Fibroblast of skin of left quadriceps (primary cell): Measurements from ENCODE around the gene TWIST2.
A peak's percentile ranks its signal among the peaks of the same experiment; 100 is the strongest.

ENCODE experiments used
- DNase-seq, 2 experiments: peaks; one replicate each; pipeline ENCODE4 v3.0.0-alpha.2; 2013; ENCODE audit warnings: low read depth in 2 of 2

The TWIST2 gene

GRCh38 chr2:238938401-238939055 lies 90.6 kb downstream of the TWIST2 start:
- peak; percentile 94 to 95 for DNase-seq

- no peak for DNase-seq
These were observed 91.2 kb downstream of the TWIST2 start for GRCh38 chr2:238939074-238939473.

GRCh38 chr2:238939521-238940403 lies 91.9 kb downstream of the TWIST2 start:
- no peak for DNase-seq

GRCh38 chr2:238940806-238941205 lies 92.9 kb downstream of the TWIST2 start:
- no peak for DNase-seq

- DNase-seq, result no peak
These were observed 93.4 kb downstream of the TWIST2 start for GRCh38 chr2:238941262-238941792.

- DNase-seq, result no peak
These were observed 94.3 kb downstream of the TWIST2 start for GRCh38 chr2:238942080-238942725.

- no peak for DNase-seq
These were observed 94.9 kb downstream of the TWIST2 start for GRCh38 chr2:238942726-238943300.

GRCh38 chr2:238943338-238944067 lies 95.6 kb downstream of the TWIST2 start:
- no peak for DNase-seq

- DNase-seq, result no peak
These were observed 97.7 kb downstream of the TWIST2 start for GRCh38 chr2:238945433-238946150.

GRCh38 chr2:238946318-238947242 lies 98.7 kb downstream of the TWIST2 start:
- DNase-seq, result no peak

- no peak for DNase-seq
These were observed 99.4 kb downstream of the TWIST2 start for GRCh38 chr2:238947243-238947760.

- peak in 1 of 2 experiments; percentile 39 for DNase-seq
These were observed 100.2 kb downstream of the TWIST2 start for GRCh38 chr2:238947920-238948710.

- no peak for DNase-seq
These were observed 101.1 kb downstream of the TWIST2 start for GRCh38 chr2:238948765-238949641.

- no peak for DNase-seq
These were observed 101.9 kb downstream of the TWIST2 start for GRCh38 chr2:238949710-238950345.

GRCh38 chr2:238950551-238950950 lies 102.7 kb downstream of the TWIST2 start:
- DNase-seq, result no peak

GRCh38 chr2:238952261-238952919 lies 104.5 kb downstream of the TWIST2 start:
- DNase-seq, result no peak
